ENCODE measurements around the gene SH3D19. TPM values are rescaled to one million over a fixed set of nuclear protein-coding genes. Genes with fewer than 3 reads are reported as not detected.

The SH3D19 gene
- total RNA-seq, 4 donors from 2014 or later, result 159 to 295 (median 224) TPM

DNA sequence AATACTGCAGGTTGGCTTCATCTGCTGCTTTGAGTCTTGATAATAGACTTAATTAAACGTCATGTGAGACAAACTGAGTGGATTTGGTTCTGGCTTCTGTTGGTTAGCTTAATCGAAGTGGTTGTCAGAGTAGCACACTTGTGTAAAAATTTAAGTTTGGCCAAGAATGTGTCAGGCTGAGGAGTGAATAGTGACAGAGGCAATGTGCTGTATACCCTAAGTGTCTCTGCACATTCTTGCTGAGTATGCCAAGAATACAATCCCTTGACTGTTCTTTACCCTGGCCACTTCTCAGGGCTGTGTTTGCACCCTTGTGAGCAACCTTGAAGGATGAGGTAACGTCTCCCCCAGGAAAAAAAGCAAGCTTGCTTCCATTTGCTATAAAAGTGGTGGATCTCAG lies 211.1 kb downstream of the SH3D19 start:
- Histone ChIP-seq H3K36me3 (peaks cover 0 to 36% (median 0%) of the 10 kb centered on the region in 3 donors), H3K4me1 (no peaks in the 10 kb centered on the region), H3K27me3 (no peaks in the 10 kb centered on the region), H3K27ac (no peak overlapping the region), H3K9me3 (no peaks in the 10 kb centered on the region), H3K4me3 (no peak overlapping the region)
- TF ChIP-seq POLR2A (IDR thresholded peaks at IDR 0.05) (no peak), CTCF (IDR thresholded peaks at IDR 0.05) (no peak)
- no peak for DNase-seq

DNA sequence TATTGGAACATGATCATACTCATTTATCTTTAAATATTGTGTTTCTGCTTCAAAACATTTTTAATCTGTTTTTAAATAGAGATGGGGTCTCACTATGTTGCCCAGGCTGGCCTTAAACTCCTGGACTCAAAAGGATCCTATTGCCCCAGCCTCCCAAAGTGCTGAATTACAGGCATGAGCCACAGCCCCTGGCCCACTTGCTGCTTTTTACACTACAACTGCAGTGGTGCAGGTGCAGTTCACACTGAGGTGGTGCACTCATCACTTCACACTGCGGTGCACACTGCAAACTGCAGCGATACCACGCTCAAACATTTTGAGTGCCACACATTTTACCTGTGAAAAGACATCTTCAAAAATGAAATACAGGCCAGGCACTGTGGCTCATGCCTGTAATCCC lies 215.2 kb downstream of the SH3D19 start:
- no peaks in the 10 kb centered on the region for H3K4me1 ChIP-seq
- no peak overlapping the region for H3K27ac ChIP-seq
- no peak overlapping the region for H3K4me3 ChIP-seq
- DNase-seq, result no peak
- H3K27me3 ChIP-seq, result no peaks in the 10 kb centered on the region
- H3K9me3 ChIP-seq, result no peaks in the 10 kb centered on the region
- H3K36me3 ChIP-seq, result peaks cover 0 to 45% (median 0%) of the 10 kb centered on the region in 3 donors
- no peak for TF ChIP-seq CTCF (IDR thresholded peaks at IDR 0.05)
- TF ChIP-seq POLR2A (IDR thresholded peaks at IDR 0.05), result no peak

GRCh38 chr4:151107063-151107462 lies 218.3 kb downstream of the SH3D19 start:
- Histone ChIP-seq H3K4me3 (no peak overlapping the region), H3K9me3 (no peaks in the 10 kb centered on the region), H3K27me3 (no peaks in the 10 kb centered on the region), H3K36me3 (peaks cover 0 to 58% (median 0%) of the 10 kb centered on the region in 3 donors), H3K4me1 (no peaks in the 10 kb centered on the region), H3K27ac (no peak overlapping the region)
- no peak for TF ChIP-seq CTCF (IDR thresholded peaks at IDR 0.05)
- TF ChIP-seq POLR2A (IDR thresholded peaks at IDR 0.05), result no peak
- no peak for DNase-seq

DNA sequence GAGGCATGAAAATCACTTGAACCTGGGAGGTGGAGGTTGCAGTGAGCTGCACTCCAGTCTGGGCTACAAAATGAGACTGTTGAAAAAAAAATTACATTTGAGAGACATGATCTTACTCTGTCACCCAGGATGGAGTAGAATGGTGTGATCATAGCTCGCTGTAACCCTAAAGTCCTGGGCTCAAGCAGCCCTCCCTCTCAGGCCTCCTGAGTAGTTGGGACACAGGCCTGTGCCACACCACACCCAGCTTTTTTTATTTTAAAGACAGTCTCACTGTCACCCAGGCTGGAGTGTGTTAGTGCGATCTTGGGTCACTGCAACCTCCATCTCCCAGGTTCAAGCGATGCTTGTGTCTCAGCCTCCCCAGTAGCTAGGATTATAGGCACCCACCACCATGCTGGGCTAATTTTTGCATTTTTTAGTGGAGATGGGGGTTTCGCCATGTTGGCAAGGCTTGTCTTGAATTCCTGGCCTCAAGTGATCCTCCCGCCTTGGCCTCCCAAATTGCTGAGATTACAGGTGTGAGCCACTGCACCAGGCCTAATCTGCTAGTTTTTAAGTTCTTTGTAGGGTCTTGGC lies 219.9 kb downstream of the SH3D19 start:
- no peak for DNase-seq
- Histone ChIP-seq H3K4me3 (no peak overlapping the region), H3K4me1 (peaks cover 0 to 14% (median 3%) of the 10 kb centered on the region in 4 donors), H3K36me3 (peaks cover 0 to 61% (median 0%) of the 10 kb centered on the region in 3 donors), H3K27ac (no peak overlapping the region), H3K27me3 (no peaks in the 10 kb centered on the region), H3K9me3 (no peaks in the 10 kb centered on the region)
- TF ChIP-seq POLR2A (IDR thresholded peaks at IDR 0.05) (no peak), CTCF (IDR thresholded peaks at IDR 0.05) (no peak)

DNA sequence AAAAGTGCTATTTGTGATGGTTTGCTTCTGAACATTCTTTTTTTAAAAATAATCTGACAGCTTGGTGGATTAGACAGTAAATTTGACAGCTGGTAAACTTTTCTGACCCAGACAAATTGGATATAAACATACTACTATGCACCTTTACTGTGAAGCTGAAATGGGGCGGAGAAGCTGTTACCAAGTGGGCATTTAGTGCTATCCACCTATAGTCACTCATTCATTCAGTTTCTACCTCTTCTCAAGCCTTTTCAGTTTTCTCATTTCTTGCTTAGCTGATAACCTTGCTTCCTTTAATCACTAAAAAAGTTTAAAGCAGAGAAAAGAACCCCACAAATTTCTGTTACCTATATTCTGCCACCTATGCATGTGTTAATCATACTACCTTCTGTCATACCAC lies 220.8 kb downstream of the SH3D19 start:
- Histone ChIP-seq H3K27ac (no peak overlapping the region), H3K36me3 (peaks cover 0 to 61% (median 0%) of the 10 kb centered on the region in 3 donors)

More for the DNA sequence above, 220.8 kb downstream of the SH3D19 start:
- no peaks in the 10 kb centered on the region for H3K9me3 ChIP-seq
- no peak overlapping the region for H3K4me3 ChIP-seq
- TF ChIP-seq POLR2A (IDR thresholded peaks at IDR 0.05) (no peak), CTCF (IDR thresholded peaks at IDR 0.05) (no peak)
- H3K4me1 ChIP-seq, result peaks cover 0 to 16% (median 3%) of the 10 kb centered on the region in 4 donors
- no peak for DNase-seq
- no peaks in the 10 kb centered on the region for H3K27me3 ChIP-seq

All from Peyer's patch (tissue), 4 donors.